Breast epithelium (tissue), 3 donors: ENCODE measurements around the gene KLHDC8A.
"Not testable (repeated sequence)": the region's sequence is repeated elsewhere in the genome, so short reads cannot be mapped to it uniquely, and the experiment has no call there.

Source experiments
- CTCF ChIP-seq, 3 donors: fragments of 450-650 bp; IDR thresholded peaks; one replicate each; pipeline ENCODE4 v1.5.1; 2016 to 2017; ENCODE audit warnings: antibody characterized with exemption in 3 of 3, mild to moderate bottlenecking in 3 of 3, moderate library complexity in 3 of 3
- POLR2A ChIP-seq: fragments of 450-650 bp; IDR thresholded peaks from one replicate; pipeline ENCODE4 v1.6.1; 2016; ENCODE audit warnings: antibody characterized with exemption, mild to moderate bottlenecking, moderate library complexity
- POLR2AphosphoS5 ChIP-seq, 3 donors: sonication (generic); formaldehyde crosslinking; IDR thresholded peaks; one replicate each; pipeline ENCODE4 v1.6.1; 2017; ENCODE audit warnings: antibody characterized with exemption in 3 of 3

DNA sequence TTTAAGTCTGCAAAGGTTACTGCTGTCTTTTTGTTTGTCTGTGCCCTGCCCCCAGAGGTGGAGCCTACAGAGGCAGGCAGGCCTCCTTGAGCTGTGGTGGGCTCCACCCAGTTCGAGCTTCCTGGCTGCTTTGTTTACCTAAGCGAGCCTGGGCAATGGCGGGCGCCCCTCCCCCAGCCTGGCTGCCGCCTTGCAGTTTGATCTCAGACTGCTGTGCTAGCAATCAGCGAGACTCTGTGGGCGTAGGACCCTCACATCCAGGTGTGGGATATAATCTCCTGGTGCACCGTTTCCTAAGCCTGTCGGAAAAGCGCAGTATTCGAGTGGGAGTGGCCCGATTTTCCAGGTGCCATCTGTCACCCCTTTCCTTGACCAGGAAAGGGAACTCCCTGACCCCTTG, 49.5 kb upstream of the KLHDC8A start:
- TF ChIP-seq CTCF (IDR thresholded peaks at IDR 0.05); POLR2A; POLR2AphosphoS5 (IDR thresholded peaks at IDR 0.05): not testable (repeated sequence)
